A172 (cell line): ENCODE results near the gene MORN5. TPM values are rescaled to one million over a fixed set of nuclear protein-coding genes. Genes with fewer than 3 reads are reported as not detected.
"Not testable (repeated sequence)": the region's sequence is repeated elsewhere in the genome, so short reads cannot be mapped to it uniquely, and the experiment has no call there.

Experiments used
- DNase-seq: peaks from one replicate; pipeline ENCODE4 v3.0.0-alpha.2; 2015; ENCODE audit warnings: low spot score
- total RNA-seq: library from RNA; depleted of rRNA; stranded (reverse); fragments of >200 nt; shearing (Covaris generic); gene quantifications from 2 replicates; pipeline ENCODE4 v1.2.3, GENCODE V29; 2014; rRNA removed

MORN5 gene
- not detected in 2 replicates for total RNA-seq

- DNase-seq: peak; percentile 96
Measured at GRCh38 chr9:122159026-122159924, at the start of gene MORN5, which contains the start of gene NDUFA8. TSS of gene MORN5 (plus strand) at chr9:122159908. CDS start at chr9:122159973, 65 bp downstream. TSS of gene NDUFA8 (minus strand) at chr9:122159779. CDS start at chr9:122159677, 102 bp downstream.

GRCh38 chr9:122110100-122110833, 49.4 kb upstream of the MORN5 start:
- DNase-seq: no peak

- DNase-seq: no peak
Measured at GRCh38 chr9:122111413-122112085, 48.2 kb upstream of the MORN5 start.

GRCh38 chr9:122112238-122112637, 47.5 kb upstream of the MORN5 start:
- no peak for DNase-seq

- no peak for DNase-seq
Measured at GRCh38 chr9:122113574-122113973, 46.1 kb upstream of the MORN5 start.

GRCh38 chr9:122115176-122116035, 44.3 kb upstream of the MORN5 start:
- DNase-seq: no peak

- DNase-seq: no peak
Measured at GRCh38 chr9:122116040-122116439, 43.7 kb upstream of the MORN5 start.

- DNase-seq: no peak
Measured at GRCh38 chr9:122116448-122117173, 43.1 kb upstream of the MORN5 start.

GRCh38 chr9:122117241-122117640, 42.5 kb upstream of the MORN5 start:
- DNase-seq: not testable (repeated sequence)

GRCh38 chr9:122118343-122119165, 41.2 kb upstream of the MORN5 start:
- DNase-seq: no peak

- DNase-seq: no peak
Measured at GRCh38 chr9:122119166-122119521, 40.6 kb upstream of the MORN5 start.

- no peak for DNase-seq
Measured at GRCh38 chr9:122119721-122120120, 40.0 kb upstream of the MORN5 start.

- no peak for DNase-seq
Measured at GRCh38 chr9:122120316-122121071, 39.2 kb upstream of the MORN5 start.

- no peak for DNase-seq
Measured at GRCh38 chr9:122121391-122121790, 38.3 kb upstream of the MORN5 start.

GRCh38 chr9:122121931-122122330, 37.8 kb upstream of the MORN5 start:
- no peak for DNase-seq

- no peak for DNase-seq
Measured at GRCh38 chr9:122122468-122122867, 37.2 kb upstream of the MORN5 start.

GRCh38 chr9:122122903-122123632, 36.6 kb upstream of the MORN5 start:
- peak; percentile 69 for DNase-seq

GRCh38 chr9:122124048-122124447, 35.7 kb upstream of the MORN5 start:
- no peak for DNase-seq
